Posterior vena cava (tissue), 2 donors: Measurements from ENCODE around the gene SNN. TPM values are rescaled to one million over a fixed set of nuclear protein-coding genes. Genes with fewer than 3 reads are reported as not detected.

ENCODE experiments used
- DNase-seq: peaks from one replicate; pipeline ENCODE4 v3.0.0-alpha.2; 2020; ENCODE audit warnings: low spot score
- intact Hi-C, 2 donors: fragments of 100-400 bp; cut with DNase I; formaldehyde crosslinking; loops; one replicate each; pipeline versions ENCODE4 v1.14.1 to v1.14.2; 2022 to 2023
- total RNA-seq, 2 donors: library from RNA; stranded (reverse); fragmentation: NEBNext Ultra II Directional; extraction: Animal tissue kit (Norgen Biotek cat#: 25700); gene quantifications; one replicate each; pipeline ENCODE4 v1.2.1, GENCODE V29; 2021
- donor health status: DM: yes; HTN: yes; CAD: no.
- donor health status: DM: yes; HTN: yes; CAD: no.

SNN gene
- total RNA-seq, 2 donors from 2014 or later: 17.9 to 19.7 TPM

DNA sequence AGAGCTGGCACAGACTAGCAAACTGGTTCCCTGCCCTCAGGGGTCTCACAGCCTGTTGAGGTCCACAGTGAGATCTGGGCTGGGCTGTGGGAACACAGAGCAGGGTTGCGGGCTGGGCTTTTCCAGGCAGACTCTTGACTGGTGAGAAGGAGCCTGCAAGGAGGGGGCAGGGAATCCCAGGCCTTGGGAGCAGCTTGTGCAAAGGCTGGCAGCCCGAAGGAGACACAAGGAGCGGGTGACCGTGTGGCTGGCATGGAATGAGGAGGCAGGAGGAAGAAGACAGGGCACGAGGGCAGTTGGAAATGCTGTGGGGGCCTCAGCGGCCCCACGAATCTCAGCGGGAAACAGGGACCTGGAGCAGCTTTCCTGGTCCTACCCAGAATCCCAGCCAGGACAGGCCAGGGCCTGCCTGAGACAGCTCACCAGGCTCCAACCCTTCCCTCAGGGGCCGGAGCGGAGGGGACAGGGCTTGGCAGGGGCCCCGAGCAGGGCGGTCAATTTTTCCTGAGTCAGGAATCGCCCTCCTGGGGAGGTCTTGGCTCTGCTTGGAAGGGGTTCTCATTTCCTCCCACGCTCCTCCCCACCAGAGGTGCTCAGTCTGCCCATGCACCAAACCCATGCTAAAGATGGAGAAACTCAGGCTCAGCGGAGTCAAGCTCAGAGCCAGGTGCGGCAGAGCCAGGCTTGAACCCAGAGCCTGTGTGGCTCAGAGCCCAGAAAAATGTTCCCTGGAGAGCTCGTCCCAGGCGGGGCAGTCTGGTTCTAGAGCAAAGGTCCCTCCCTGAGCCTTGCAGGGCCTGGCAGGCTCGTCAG, 9.2 kb upstream of the SNN start:
- no peak for DNase-seq
- intact Hi-C loops: no loop called here

DNA sequence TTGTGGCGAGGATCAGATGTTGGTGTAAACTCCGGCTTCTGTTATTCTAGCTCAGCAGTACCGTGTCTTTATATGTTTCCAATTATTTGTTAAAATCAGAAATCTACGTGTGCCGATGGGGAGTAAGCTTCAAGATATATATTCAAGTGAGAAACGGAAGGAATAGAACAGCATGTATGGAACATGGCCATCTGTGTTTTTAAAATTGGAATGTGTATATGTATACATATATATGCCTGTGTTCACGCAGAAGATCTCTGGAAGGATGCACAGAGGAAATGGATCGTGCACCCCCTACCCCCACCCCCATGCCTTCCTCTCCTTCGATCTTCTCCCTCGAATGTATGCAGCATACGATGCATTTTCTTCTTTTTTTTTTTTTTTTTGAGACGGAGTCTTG, 7.7 kb upstream of the SNN start:
- no peak for DNase-seq
- intact Hi-C loops: no loop called here

DNA sequence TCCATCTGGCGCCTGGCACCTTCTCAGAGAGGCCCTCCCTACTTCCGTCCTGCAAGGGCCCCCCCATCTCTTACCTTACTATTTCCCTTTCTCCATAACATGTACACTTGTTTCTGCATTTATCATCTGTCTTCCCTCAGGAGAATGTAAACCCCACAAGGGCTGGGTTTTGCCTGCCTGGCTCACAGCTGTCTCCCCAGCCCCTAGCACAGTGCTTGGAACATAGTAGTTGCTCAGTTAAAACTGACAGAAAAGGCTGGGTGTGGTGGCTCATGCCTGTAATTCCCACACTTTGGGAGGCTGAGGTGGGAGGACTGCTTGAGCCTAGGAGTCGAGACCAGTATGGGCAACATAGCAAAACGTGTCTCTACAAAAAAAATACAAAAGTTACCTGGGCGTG, 5.7 kb upstream of the SNN start:
- no peak for DNase-seq
- intact Hi-C loops: no loop called here

DNA sequence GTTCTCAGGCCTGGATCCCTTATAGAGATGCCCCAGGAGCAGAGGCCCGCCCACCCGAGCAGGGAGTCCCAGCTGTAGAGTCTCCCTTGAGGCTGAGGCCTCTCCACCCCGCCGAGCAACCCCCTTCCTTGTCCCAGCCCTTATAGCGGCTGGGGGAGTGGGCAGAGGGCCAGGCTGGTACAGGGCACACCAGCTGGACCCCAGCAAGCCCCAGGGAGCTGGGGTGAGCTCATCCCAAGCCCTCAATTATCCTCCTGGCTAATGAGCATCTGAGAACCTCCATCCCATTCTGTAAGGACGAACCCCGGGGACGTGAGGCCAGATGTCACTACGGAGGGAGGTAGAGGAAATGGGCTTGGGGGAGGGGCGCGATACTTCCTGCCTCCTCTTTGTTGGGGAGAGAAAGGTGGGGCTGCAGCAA, 3.2 kb upstream of the SNN start:
- intact Hi-C loops: no loop called here
- no peak for DNase-seq

DNA sequence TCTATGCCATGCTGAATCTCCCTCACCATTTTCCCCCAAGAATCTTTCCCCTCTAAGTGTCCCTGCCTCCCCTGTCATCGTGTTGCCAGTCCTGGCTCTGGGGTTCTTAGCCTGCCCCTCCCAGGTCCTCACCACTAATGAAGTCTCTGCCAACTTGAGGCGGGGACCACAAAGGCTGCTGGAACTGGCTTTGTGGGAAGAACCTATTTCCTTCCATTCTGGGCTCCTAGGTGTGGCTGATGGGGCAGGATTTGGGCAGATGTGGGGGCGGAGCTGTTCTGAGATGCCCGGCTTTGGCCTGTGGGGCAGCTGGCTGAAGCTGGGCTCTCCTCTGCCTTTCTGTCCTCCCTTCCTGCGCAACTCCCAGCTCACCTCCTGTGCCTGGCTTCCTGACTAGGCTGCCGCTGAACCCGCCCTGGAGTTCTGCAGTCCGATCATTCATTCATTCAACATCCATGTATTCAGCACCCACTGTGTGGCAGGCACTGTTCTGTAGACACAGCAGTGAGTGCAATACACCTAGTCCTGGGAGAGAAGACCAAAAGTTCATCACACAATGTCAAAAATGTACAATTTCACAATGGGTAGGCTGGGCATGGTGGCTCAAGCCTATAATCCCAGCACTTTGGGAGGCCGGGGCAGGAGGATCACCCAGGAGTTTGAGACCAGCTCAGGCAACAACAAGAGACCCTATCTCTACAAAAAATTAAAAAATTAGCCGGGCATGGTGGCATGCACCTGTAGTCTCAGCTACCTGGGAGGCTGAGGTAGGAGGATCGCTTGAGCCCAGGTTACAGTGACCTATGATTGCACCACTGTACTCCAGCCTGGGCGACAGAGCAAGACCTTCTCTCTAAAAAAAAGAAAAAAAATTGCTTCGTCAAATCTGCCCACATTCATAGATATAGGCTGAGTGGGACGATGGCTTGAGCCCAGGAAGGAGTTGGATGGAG, 1.9 kb upstream of the SNN start:
- no peak for DNase-seq
- intact Hi-C loops: no loop called here

DNA sequence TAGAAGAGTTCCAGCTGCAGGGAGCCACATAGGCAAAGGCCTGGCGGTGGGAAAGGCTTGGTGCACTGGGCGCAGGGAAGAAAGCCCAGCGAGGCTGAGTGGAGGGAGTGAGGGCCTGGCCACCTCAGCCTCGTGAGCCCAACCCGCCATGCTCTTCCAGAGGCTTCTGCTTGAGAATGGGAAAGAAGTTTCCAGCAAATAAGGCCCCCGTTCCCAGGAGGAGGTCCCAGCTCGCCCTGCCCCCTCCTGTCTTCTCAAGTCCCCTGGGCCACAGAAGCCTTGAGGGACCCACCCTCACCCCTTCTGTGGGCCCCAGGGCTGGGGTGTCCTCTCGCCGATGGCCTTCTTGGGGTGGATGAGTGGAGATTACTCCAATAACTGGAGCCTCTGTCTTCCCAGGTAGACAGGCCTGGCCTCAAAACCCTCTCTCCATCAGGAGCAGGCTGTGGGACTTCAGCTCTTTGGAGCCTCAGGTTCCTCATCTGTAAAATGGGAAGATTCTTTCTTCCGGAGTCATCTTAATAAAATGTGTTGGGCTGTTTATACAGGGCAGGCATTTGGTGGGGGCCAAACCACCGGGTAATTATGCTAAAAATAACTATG, 933 bp upstream of the SNN start:
- intact Hi-C loops: no loop called here
- no peak for DNase-seq

DNA sequence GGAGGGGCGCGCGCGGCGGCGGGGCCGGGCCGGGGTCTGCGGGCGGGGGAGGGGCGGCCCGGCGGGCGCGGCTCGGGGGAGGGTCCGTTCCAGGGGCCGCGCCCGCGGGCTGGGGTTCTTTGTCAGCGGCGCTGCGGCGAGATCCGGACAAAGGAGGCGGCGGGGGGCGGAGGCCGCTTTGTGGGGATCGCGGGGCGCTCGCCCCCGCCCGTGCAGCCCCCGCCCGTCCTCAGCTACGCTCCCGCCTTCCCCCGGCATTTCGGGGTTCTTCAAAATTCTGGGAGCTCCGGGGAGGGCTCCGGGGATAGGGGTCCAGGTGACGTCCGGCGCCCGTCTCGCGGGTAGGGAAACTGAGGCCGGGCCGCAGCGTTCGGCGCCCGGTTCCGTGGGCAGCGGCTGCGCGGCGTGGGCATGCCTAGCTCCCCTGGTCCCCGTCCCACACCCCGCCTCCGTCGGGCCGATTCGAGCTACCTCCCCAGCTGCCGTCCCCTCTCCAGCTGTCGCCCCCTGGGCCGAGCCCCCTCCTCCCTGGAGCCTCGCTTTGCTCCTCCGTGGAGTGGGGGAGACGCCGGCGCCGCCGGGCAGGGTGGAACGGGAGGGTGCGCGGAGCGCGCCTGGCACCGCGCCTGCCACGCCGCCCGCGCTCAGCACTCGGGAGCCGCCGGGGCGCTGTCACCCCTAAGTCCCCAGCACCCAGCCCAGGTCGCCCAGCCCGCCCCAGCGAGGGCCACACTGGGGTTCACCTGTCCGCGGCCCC, 546 bp downstream of the SNN start:
- no peak for DNase-seq
- intact Hi-C loops: no loop called here

DNA sequence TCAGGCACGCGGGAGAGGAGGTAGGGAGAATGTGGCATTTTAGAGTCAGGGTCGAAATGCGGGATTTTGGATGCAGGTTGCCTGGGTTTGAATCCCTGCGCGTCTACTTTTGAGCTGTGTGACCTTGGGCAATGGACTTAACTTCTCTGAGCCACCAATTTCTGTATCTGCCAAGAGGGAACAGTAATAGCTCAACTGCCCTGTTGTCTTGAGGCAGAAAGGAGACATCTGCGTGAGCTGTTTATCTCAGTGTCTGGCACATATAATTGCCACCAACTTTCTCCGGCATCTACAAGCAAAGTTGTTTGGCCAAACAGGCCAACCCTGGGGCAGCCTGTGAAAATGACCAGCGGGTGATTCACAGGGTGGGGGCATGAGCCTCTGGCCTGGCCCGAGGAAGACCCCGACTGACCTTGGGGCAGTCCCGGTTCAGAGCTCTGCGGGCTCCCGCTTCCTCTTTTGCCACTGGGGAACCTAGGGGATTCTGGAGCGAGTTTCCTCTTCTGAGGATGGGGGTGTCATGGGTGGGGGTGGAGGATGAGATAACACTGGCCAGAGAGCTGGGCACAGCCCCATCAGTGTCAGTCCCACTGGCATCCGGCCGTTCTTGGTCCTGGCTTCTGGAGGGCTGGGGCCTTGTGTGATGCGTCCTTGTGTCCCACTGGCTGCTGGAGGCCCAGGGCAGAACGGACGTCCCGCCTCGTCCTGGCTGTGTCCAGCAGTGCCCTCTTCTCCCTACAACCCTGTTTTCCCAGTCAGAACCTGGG, 1.3 kb downstream of the SNN start:
- DNase-seq: peak; percentile 90
- intact Hi-C loops: no loop called here

DNA sequence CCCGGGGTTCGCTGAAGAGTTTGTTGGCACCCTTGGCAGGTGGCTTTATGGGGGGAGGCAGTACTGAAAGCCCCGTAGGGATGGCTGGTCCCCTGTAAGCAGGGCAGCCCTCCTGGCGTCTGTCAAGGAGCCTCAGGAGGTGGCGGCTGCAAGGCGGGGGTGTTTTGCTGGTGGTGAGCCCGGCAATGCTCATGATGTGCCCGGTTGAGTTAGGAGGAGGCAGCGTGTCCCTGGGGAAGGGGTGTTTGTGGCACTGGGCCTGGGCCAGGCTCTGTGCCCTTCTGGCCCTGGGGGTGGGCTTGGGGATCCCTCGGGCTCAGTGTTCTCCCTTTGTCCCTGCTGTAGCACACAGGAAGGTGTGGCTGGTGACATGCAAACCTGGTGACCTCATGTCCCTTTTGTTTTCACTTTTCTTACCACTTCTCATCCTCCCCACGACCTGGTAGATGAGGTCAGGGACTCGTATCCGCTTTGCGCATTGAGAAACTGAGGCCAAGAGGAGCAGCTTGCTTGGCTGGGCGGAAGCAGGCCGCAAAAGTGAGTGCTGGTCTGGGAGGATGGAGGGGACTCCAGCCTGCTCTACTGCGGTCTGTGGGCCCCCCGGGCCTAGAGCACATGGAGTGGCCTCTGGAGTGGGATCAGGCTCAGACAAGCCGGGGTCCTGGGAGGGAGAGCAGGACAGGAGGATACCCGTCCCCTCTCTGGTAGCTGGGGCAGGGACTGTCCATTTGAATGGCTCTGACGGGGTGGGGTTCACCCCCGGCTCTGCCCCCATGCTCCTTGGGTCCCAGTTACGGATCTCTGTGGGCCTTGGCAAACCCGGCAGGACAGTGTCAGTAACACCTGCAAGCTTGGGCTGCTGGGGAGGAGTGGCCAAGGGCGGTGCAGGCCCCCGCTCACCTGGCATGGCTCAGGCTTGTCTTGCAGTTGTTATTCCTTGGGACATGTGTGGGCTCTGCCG, 2.2 kb downstream of the SNN start:
- no peak for DNase-seq
- intact Hi-C loops: no loop called here

DNA sequence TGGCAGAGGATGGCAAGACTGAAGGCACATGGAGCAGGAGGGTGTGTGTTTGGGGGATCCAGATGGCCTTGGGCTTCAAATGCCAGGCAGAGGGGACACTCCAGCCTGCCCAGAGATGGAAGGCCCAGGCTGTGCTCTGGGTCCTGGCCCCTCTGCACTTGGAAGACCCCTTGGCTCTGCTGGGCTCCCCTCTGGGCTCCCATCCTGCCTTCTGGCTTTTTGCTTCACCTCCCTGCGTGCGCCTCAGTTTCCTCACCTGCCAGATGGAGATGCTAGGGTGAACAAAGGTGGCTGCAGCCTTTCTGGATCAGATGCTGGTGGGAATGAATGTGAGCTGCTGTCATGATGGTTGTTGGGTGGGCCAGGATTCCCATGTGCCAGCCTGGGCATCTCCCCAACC, 3.0 kb downstream of the SNN start:
- intact Hi-C loops: no loop called here
- DNase-seq: no peak

DNA sequence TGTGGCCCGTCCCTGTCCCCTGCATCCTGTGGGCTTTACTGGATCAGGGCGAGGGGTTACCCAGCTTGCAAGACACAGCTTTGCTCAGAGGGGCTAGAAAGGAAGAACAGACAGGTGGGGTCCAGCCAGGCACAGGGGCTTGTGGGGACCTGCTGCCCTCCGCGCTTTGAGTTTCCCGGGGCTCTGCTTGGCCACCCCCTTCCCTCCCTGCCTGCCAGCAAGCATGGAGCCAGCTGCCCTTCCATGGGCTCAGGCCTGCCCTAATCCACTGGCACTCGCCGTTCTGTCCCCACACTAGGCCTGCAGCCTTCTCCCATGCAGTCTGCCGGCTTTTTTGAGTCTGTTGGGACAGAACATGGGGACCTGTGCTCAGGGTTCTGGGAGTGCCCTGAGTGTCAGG, 3.4 kb downstream of the SNN start:
- intact Hi-C loops: no loop called here
- no peak for DNase-seq

DNA sequence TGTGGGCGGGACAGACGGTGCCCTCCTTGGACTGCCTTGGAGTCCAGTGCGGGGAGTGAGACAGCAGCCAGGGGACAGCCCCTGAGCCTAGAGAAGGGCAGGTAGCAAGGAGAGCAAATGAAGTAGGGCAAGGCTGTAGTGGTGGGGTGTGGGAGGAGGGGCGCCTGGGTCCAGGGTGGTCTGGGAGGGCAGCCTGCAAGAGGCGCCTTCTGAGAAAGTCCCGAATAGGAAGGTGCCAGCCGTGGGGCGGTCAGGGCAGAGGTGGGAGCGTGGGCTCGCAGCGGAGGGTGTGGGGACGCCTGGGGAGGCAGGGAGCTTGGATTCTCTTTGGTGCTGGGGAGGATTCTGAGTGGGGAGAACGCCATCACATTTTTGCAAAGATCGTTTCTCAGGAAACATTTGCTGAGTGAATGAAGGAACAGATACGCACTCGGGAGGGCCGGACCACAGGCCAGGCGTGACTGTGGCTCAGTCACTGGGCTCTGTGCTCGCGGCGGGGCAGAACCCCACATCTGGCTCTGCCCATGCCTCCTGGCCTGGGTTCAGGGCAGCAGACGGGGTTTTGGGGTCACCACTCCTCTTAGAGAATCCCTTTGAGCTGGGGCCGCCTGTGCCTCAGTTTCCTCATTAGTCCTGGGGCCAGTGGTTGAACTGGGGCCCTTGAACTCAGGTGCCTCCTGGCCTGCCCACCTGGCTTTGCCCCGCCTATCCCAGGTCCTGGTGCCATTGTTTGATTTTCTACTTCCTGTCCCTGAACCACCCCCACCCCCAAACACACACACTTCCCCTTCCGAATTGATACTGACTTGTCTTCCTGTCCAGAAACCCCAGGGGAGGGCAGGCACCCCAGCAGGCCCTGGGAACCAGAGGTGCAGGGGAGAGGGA, 4.2 kb downstream of the SNN start:
- intact Hi-C loops: no loop called here

DNA sequence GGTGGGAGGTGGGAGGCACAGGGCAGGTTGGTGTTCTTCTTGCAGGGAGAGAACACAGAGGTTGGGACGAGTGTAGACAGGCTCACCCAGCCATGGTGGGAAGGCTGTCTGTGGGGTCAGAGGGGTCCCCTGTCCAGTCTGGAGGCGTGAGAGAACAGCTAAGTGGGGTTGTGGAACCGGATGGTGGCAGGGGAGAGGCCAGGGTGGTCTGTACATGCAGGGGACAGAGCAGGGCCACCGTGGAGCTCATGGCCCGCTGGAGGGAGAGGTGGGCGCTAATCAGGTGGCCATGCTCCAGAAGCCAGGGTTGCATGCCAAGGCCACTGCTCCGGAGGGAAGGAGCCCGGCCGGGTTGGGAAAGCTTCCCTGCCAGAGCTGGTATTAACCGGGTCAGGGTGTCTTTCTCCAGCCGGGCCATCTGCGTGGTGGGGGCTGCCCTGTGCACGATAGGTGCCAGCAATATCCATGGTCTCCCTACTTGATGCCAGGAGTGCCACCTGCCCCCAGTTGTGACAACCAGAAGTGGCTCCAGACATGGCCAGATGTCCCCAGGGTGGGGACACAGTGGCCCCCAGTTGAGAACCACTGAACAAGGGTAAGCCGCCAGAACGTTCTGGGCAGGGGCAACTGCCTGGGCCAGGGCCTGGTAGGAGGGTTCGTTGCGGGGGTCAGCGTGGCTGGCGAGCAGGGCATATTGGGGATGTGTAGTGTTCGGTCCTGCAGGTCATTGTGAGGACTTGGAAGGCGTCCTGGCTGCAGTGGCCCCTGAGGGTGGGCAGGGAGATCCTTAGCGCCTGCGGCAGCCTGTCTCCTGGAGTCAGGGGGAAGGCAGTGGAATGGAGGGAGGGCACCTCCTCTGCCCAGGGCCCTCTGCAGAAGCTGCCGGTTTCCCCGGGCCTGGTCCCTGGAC, 5.1 kb downstream of the SNN start:
- no peak for DNase-seq
- intact Hi-C loops: no loop called here

More for the DNA sequence above, 4.2 kb downstream of the SNN start:
- DNase-seq: no peak

DNA sequence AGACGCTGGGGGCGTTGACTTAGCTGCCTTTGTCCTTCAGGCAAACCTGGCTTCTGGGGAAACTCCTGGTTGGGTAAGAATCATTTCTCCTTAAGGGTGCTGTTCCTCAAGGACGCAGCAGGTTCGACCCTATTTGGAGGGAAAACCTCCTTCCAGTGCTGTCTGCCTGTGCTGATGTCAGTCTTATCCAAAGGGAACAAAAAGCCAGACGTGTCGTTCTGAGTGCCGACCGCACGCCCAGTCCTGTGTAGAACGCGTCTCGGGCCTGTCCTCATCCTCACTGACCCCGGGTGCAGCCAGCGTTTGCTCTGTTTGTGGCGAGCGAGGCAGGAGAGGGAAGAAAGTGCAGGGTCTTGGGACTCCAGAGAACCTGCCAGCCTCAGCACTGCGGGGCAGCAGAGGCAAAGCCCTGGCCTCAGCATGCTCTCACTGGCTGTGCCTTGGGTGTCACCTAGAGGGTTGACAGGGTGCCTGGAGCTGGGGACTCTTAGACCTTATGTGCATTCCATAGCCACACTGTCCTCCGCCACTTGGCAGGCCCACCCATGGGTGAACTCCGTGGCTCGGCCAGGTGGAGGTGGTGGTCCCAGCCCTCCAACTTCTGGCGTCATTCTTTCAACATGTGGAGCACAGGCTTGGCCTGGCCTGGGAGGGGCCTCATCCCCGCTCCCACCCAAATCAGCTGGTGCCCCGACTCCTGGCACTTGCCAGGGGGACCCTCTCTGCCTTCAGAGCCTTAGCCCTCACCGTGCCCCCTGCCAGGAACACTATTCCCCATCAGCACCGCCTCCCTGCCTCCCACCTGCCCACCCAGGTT, 6.0 kb downstream of the SNN start:
- intact Hi-C loops: no loop called here
- no peak for DNase-seq
